Suprapubic skin (tissue), 3 donors: Measurements from ENCODE around the gene IQCN.

Source experiments
- EP300 ChIP-seq: sonication (generic); formaldehyde crosslinking; IDR thresholded peaks from one replicate; pipeline ENCODE4 v1.6.1; 2017; ENCODE audit warnings: antibody characterized with exemption
- POLR2A ChIP-seq, 2 donors: fragments of 450-650 bp; IDR thresholded peaks; one replicate each; pipeline ENCODE4 v1.6.1; 2017; ENCODE audit warnings: antibody characterized with exemption in 2 of 2, mild to moderate bottlenecking in 2 of 2, moderate library complexity in 2 of 2
- TF ChIP-seq, protein P1 (sequence below), 2 donors: fragments of 200-600 bp in 1 of 2; fragments of 450-650 bp in 1 of 2; sonication (generic) in 1 of 2; IDR thresholded peaks; one replicate each; pipeline ENCODE4 v1.5.1; 2016 to 2019; ENCODE audit warnings: antibody characterized with exemption in 2 of 2, mild to moderate bottlenecking in 1 of 2, moderate library complexity in 1 of 2

- TF ChIP-seq, protein P1, sequence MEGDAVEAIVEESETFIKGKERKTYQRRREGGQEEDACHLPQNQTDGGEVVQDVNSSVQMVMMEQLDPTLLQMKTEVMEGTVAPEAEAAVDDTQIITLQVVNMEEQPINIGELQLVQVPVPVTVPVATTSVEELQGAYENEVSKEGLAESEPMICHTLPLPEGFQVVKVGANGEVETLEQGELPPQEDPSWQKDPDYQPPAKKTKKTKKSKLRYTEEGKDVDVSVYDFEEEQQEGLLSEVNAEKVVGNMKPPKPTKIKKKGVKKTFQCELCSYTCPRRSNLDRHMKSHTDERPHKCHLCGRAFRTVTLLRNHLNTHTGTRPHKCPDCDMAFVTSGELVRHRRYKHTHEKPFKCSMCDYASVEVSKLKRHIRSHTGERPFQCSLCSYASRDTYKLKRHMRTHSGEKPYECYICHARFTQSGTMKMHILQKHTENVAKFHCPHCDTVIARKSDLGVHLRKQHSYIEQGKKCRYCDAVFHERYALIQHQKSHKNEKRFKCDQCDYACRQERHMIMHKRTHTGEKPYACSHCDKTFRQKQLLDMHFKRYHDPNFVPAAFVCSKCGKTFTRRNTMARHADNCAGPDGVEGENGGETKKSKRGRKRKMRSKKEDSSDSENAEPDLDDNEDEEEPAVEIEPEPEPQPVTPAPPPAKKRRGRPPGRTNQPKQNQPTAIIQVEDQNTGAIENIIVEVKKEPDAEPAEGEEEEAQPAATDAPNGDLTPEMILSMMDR (IDR thresholded peaks at IDR 0.05) = no peak
- TF ChIP-seq POLR2A (IDR thresholded peaks at IDR 0.05) (no peak), EP300 (no peak)
Observed at GRCh38 chr19:18229915-18230314, 44.3 kb downstream of the IQCN start.
